Urothelium cell line (cell line): ENCODE results near the gene TIA1.
"Not testable (repeated sequence)": the region's sequence is repeated elsewhere in the genome, so short reads cannot be mapped to it uniquely, and the experiment has no call there.

Source experiments
- DNase-seq: peaks from one replicate; pipeline ENCODE4 v3.0.0; 2011; ENCODE audit warnings: low spot score, mixed read lengths
- FAIRE-seq: peaks from 2 replicates; lab custom pipeline; 2011; peaks lifted over from hg19 to GRCh38; lab: Jason Lieb, UNC

The TIA1 gene

DNA sequence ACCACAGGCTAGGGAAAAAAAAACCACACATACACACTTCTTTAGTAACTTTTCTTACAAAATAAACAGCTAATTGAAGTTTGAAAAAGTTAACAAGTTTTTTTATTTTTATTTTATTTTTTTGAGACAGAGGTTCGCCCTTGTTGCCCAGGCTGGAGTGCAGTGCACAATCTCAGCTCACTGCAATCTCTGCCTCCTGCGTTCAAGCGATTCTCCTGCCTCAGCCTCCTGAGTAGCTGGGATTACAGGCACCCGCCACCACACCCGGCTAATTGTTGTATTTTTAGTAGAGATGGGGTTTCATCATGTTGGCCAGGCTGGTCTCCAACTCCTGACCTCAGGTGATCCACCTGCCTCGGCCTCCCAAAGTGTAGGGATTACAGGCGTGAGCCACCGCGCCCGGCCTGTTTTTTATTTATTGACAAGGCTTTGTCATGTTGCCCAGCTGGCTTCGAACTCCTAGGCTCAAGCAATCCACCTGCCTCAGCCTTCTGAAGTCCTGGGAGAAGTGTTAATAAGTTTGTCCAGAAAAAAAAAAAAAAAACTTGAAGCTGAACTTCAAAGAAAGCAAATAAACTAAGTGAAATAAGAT is 78.7 kb downstream of the TIA1 start:
- FAIRE-seq, DNase-seq: not testable (repeated sequence)

DNA sequence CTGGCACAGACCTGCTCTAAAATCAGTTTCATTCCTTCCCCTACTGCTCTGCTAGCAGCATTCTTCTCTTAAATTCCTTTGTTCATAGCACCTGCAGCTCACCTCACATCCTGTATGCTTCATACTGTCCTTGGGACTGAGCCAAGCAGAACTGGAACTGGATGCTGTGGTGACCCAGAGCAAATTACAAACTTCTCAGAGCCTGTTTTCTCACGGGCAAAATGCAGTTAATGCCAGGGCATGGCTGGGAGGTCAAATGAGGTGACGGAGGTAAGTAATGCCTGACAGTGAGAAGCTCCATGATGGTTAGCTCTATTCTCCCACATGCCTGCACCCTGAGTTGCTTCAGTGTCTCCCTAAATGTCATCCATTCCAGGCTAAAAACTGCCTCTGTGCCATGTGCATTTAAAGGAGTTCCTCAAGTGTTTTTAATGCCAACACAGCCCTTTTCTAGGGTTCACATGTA is 87.3 kb downstream of the TIA1 start:
- DNase-seq: peak; percentile 62
- FAIRE-seq: no peak

- no peak for FAIRE-seq
- no peak for DNase-seq
Measured at GRCh38 chr2:70160545-70160944, 87.9 kb downstream of the TIA1 start.
